GM18498 (cell line): ENCODE measurements around the gene PARD6G.

Source experiments
- ATAC-seq: cut with Tn5 transposase; IDR thresholded peaks from one replicate; pipeline ENCODE4 v1.9.1; 2021; ENCODE audit warnings: mild to moderate bottlenecking, moderate library complexity; ENCODE audit not compliant: unreplicated experiment

PARD6G gene

DNA sequence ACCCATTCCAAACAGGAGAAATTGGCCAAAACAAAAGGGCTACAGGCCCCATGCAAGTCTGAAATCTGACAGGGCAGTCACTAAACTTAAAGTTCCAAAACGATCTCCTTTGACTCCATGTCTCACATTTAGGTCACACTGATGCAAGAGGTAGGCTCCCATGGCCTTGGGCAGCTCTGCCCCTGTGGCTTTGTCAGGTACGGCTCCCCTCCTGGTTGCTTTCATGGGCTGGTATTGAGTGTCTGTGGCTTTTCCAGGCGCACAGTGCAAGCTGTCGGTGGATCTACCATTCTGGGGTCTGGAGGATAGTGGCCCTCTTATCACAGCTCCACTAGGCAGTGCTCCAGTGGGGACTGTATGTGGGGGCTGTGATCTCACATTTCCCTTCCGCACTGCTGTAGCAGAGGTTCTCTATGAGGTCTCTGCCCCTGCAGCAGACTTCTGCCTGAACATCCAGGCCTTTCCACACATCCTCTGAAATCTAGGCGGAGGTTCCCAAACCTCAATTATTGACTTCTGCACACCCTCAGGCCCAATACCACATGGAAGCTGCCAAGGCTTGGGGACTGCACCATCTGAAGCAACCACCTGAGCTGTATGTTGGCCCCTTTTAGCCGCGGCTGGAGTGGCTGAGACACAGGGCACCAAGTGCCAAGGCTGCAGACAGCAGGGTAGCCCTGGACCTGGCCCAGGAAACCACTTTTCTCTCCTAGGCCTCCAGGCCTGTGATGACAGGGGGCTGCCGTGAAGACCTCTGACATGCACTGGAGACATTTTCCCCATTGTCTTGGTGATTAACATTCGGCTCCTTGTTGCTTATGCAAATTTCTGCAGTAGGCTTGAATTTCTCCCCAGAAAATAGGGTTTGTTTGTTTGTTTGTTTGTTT is 28.7 kb downstream of the PARD6G start:
- no peak for ATAC-seq

DNA sequence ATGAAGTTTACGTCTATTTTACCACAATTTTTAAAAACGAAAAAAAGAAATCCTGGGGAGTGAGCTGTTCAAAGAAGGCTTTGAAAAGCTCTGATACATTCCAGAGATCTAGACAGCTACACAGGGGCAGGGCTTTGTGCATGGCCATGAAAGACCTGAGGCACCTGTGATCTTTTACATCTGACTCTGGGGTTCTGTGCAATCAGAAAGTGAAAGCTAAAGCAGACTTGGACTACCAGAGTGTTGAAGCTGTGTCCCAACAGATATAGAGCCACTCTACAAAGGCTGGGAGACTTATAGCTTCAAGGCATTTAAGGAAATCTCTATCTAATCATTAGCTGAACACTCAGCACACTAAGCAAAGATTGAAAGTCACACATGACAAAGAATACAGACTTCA is 34.1 kb downstream of the PARD6G start:
- peak; percentile 86 for ATAC-seq

DNA sequence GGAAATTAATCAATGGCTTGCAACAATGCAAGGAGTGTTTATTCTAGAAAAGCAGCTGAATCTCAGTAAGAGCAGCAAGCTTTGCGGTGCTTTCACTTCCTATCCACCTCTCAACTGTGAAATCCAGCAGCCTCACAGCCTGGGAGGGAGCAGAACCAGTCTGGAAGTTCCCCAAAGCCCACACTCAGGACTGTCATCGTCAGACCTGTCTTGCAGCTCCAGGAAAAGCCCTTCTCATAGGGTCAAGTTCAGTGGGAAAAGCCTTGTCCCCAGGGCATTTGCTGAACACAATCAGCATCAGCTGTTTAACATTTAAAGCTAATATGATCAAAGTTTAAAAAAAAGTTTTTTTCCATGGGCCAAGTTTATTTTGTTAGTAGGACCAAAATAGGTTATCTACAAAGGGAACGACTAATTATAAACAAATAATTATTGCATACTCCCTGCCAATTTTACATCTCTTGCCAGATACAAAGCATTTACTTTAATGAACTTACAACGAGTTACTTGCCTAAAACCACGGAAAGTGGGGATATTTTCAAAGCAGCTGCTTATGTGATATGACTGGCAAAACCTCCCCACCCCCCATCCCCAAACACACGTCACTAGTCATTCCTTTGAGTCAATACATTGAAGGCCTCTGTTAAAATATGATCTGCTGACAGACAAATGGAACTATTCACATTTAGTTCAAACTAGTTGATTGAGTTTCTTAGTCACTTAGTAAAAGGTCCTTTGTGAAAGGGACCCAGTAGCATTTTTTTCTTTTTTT is 36.8 kb downstream of the PARD6G start:
- no peak for ATAC-seq

DNA sequence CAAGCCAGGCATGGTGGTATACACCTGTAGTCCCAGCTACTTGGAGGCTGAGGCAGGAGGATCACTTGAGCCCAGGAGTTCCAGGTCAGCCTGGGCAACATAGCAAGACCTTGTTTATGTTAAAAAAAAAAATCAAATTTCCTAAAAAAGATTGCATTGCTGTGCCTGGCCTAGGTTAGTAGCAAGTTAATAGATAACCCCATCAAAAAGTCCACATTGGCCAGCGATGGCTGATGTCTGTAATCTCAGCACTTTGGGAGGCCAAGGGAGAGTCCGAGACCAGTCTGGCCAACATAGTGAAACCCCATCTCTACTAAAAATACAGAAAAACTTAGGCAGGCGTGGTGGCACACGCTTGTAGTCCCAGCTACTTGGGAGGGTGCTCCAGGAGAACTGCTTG is 38.7 kb downstream of the PARD6G start:
- ATAC-seq: no peak

DNA sequence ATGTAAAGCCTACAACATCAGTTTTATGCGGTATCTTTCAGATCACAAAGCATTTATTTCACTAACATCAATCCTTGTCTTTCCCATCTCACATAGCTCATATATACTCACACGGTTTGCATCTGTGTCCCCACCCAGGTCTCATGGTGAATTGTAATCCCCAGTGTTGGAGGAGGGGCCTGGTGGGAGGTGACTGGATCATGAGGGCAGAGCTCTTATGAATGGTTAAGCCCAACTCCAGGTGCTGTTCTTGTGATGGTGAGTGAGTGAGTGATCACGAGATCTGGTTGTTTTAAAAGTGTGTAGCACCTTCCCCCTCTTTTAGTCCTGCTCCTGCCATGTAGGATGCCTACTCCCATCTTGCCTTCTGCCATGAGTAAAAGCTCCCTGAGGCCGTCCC is 42.0 kb downstream of the PARD6G start:
- no peak for ATAC-seq

DNA sequence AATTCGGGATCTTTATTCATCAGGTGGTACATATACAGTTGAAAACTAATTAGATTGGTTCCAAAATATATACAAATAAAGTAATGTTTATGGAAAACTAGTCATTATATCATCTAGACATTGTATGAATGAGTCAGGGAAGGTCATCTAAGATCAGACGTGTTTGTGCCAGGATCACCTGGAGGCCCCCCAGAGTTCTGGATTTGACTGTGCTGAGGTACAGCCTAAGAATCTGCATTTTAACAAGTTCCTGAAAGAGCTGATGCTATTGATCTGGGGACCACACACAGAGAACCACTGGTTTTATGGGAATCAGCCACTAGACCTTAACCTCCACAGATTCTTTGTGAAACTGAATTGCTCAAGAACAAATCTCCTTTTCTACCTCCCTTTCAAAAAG is 43.2 kb downstream of the PARD6G start:
- ATAC-seq: no peak

DNA sequence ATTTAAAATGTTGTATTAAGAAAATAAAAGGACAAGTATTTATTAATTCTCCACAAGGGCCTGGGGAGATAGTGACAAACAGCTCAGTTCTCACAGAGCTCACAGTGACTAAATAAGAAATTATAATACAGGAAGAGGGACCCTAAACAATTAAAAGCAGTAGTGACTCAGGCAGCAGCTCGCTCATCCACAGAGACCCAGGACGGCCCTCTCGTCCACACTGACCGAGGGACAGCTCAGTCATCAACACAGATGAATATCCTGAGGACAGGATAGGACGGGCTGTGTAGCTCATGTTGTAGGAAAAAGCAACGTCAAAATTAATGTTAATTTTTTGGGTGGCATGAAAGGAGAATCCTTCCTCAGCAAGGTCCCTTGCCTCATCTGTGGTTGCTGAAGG is 44.1 kb downstream of the PARD6G start:
- no peak for ATAC-seq

DNA sequence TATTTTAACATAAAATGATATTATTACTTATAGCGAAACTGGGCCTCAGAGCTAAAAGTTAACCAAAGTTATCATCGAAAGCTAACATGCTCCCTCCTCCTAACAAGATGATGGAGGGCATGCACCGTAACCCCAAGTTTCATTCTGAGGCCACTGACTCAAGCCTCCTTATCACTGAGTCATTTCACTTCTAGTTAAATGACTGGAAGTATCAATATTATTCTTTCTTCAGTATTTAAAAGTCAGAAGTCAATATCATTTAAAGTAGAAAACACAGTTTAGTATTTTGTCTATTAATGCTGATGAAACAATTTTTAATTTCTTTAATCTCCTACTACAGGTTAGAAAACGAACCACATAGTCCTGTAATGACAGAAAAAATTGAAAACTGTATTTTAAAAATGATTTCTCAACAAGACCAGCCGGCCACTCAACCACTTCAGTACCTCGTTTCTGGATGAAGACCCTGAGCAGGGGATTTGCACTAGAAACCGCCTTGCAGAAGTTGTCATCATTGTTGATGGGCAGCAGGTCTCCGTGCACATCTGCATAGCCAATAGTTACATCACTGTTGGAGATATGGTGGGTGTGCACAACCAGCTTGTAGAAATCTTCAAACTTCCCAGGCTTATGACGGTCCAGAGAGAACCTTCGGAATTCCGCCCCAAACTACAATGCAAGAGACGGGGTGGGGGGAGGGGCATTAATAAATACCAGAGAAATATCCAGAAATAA is 44.9 kb downstream of the PARD6G start:
- ATAC-seq: peak; percentile 94

DNA sequence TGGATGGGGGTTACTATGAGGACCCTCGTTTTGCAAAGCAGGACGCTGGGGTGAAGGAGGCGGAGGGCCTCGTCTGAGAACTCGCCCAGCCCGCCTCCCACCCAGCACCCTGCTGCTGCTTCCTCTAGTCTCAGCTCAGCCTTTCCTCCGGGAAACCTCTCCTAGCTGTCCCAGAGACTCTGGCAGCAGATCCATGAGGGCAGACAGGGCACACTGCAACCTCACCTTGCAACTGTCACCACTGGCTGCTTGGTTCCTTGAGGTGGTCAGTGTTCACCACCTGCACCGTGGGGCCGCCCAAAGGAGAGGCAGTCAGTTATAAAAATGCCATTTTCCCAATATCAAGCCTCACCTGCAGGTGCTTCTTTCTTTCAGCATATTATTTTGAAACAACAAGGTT is 45.6 kb downstream of the PARD6G start:
- ATAC-seq: peak; percentile 5

DNA sequence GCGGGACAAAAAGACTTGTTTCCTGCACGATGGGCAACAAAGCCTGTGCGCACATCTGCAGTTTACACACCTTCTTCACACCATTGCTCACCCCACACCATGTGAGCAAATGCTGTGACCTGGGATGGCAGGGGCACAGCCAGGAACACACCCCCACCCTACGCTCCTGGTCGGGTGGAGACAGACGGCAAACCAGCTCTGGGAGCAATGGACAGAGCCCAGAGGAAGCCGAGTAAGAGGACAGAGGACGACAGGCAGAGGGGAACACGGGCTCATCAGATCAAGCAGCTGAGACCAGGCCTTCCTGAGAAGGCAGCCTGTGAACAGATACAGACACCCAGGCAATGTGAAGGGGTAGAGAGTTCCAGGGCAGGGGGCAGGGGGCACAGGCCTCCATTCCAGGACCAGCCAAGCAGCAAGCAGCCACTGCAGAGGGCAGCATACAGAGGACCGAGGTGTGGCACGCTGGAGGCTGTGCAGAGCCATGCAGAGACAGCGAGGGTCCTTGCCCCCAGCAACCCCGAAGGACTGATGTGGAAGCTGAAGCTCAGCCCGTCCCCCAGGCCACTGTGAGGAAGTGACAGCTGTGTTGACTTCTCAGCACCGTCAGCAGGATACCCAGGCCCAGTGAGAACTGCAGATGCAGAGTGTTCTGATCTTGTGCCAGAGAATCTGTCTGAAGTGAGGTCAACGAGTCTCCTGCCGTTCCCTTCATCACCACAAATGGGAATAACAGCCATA is 46.2 kb downstream of the PARD6G start:
- ATAC-seq: no peak

DNA sequence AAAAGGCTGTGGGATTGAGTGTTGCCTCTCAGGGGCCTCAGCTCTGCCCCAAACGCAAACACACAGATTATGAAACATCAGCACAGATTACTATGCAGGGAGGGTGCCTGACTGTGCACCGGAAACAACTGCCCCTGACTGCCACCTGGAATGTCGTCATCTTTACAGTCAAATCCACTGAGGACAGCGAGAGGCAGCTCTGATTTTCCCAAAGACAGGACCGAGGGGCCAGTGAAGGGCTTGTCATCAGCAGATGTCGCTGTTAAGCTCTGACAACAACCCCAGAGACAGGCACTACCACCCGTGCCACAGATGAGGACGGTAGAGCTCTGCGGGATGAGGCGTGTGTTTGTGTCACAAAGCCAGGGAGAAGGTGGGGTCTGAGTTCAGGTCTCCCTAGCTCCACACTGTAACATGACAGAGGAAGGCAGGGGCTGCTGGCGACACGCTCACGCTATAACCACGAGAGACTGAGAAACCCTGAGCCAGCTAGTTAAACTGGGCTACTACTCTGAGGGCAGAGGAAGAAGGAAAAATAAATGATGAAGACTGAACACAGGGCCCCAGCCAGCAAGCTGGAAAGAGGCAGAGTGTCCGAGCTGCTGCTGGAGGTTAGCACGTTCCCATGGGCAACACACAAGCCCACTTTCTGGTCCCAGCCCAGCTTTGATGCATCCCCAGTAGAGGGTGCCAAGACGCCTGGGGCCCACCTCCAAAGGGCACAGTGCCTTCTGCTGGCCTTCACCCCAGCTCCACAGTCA is 47.0 kb downstream of the PARD6G start:
- no peak for ATAC-seq

DNA sequence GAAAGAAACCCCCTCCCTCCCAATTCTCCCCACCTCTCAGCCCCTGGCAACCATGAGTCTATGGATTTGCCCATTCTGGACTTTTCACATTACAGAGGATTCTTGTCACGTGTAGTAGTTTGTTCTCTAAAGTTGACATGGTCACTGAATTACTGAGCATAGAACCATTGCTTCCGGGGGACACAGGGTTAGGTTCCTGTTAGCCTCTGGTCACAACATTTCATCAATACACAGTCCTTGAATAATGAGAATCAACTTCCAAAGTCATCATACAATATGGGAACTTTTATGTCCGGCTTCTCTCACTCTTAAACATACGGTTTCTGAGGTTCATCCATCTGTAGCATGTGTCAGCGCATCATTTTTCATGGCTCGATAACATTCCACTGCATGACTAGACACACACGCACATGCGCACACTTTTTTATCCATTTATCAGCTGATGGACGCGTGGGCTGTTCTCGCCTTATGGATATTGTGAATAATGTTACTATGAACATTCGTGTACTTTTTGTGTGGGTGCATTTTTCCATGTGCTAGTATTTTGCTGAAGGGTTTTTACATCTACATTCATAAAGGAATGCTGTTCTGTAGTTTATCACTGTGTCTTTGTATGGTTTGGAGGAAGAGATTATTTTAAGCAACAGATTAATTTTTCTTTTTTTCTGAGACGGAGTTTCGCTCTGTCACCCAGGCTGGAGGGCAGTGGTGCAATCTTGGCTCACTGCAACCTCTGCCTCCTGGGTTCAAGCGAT is 48.1 kb downstream of the PARD6G start:
- no peak for ATAC-seq

DNA sequence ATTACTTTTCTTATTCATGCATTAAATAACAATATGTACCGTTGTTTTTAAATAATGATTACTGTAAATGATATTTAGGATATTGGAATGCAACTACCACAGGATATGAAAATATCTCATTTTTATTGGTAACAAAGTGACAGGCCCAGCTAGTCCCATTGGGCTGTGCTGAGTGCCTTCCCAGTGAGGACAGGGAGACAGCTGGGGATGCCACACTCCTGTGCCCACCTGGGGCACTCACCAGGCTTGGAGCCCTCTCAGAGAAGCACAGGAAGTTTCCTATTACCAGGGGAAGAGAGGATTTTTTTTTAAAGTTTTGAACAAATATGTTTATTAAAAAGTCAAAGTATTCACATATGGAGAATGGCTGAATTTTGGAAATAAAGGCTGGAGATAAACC is 48.9 kb downstream of the PARD6G start:
- no peak for ATAC-seq

DNA sequence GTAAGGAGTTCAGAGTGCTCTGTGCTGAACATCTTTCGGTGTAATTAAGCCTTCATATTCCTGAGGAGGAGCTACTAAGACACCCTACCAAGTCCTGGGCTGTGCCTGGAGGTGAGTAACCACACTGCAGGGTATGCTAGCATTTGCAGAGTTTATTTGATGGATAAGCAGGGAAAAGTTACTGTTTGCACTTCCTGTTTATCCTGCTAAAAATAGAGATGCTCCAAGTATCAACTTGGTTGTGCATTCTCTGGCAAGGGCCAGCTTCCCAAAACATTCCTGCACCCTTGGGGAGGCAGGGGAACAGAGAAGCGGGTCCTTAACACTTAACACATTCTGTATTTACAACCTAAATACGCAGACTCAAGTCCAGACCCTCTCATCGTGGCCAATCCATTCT is 49.8 kb downstream of the PARD6G start:
- ATAC-seq: no peak

DNA sequence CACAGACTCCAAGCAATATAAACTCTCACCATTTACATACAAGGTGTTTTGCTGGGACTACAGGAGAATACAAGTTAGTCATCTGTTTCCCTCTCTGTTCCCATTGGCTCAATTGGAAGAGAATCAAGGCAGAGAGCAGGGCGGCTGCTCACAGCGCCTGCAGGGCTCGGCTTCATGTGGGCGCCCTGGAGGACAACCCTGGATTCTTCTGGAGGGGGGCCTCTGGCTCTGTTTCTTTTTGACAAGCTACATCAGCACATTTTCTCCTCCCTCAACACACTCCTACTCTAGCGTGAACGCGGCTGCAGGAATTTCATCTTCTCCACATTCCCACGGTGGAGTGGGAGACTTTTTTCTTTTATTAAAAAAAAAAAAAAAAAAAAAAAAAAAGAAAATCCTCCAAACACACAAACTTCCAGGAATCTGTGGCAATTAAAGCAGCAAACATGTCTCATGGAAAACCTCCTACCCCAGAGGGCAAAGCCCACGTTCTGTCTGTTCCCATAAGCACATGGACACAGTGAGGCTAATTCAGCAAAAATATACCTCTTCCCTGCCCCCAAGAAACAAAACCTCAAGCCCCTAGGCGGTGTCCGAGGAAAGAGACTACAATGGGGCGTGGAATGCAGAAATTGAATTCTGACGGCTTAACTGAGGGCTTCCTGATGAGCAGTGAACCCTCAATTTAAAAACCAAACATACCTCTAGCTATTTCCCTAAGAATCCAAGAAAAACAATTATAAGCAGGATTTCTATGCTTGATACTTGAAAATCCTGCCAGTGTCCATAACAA is 50.6 kb downstream of the PARD6G start:
- no peak for ATAC-seq

DNA sequence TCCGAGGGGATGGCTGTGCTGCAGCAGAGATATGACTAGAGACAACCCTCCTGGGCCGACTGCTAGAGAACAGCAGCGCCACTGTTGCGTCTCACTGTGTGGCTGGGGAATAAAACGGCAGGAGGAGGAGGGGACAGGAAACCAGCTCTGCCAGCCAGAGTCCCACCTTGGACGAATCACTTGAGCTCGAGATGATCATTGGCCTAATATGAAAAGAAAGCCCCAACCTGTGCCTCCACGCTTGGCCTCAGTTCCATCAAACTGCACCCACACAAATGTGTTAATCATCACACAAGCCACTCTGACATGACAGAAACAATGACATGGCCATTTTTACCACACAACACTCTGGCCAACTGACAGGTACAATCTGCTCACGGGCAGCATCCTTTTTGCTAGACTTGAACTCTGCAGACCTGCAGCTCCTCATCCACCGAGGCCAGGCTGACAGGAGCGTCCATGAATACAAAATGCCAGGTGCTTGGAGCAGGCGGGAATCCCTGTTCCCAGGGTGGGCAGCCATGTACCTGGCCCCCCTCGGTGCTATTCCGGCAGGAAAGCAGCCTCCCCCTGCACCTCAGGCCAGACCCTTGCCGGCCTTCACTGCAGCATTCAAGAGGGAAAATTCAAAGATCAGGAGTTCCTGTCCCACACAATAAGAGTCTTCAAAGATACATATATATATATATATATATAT is 52.3 kb downstream of the PARD6G start:
- peak; percentile 56 for ATAC-seq

DNA sequence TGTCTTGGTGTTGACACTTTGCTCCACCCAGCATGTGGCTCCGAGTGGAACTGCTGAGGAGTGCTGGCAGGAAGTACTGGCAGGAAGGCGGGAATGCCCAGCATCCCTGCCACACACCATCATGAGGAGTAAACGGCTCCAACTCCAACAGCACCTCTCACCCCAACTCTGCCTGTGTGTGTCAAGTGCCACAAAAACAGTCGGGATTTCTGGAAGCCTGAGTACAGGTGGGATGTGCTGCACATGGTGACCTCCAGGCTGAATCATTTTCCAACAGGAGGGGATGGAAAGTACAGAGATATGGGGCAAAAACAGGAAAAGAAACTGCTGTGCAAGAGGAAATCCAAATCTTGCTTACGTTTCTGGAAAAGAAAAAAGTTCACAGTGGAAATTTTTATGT is 53.6 kb downstream of the PARD6G start:
- ATAC-seq: no peak
